Endothelial cell of umbilical vein (primary cell): ENCODE measurements around the gene VPS13A.

Source experiments
- CTCF ChIP-seq, 2 donors: IDR thresholded peaks; 1 replicate in 1 of 2; 2 replicates in 1 of 2; pipeline ENCODE4 v1.5.1; 2011; ENCODE audit warnings: low read length in 2 of 2, mild to moderate bottlenecking in 2 of 2, moderate library complexity in 2 of 2, control low read depth in 1 of 2, inconsistent platforms in 1 of 2, low read depth in 1 of 2; ENCODE audit not compliant: insufficient read depth in 1 of 2; ENCODE audit errors: extremely low read depth in 1 of 2
- EZH2 ChIP-seq: IDR thresholded peaks from 2 replicates; pipeline ENCODE4 v1.6.1; 2012; ENCODE audit warnings: borderline replicate concordance, low read depth, mild to moderate bottlenecking, moderate library complexity, low read length, inconsistent platforms; ENCODE audit not compliant: severe bottlenecking
- FOS ChIP-seq: IDR thresholded peaks from 2 replicates; pipeline ENCODE4 v1.6.1; 2011; ENCODE audit warnings: mild to moderate bottlenecking, low read length, moderate library complexity, borderline replicate concordance; ENCODE audit not compliant: insufficient read depth
- GATA2 ChIP-seq: IDR thresholded peaks from 2 replicates; pipeline ENCODE4 v1.7.0; 2011; ENCODE audit warnings: low read depth, mild to moderate bottlenecking, moderate library complexity, mixed read lengths, low read length; ENCODE audit not compliant: insufficient read length, insufficient read depth
- JUN ChIP-seq: IDR thresholded peaks from 2 replicates; pipeline ENCODE4 v1.6.1; 2011; ENCODE audit warnings: borderline replicate concordance, low read depth; ENCODE audit not compliant: insufficient read length, insufficient read depth
- POLR2A ChIP-seq: IDR thresholded peaks from 2 replicates; pipeline ENCODE4 v1.6.1; 2012; ENCODE audit warnings: low read depth, mild to moderate bottlenecking, control low read depth, low read length
- POLR2AphosphoS5 ChIP-seq: IDR thresholded peaks from 2 replicates; pipeline ENCODE4 v1.6.1; 2012; ENCODE audit warnings: low read depth, mild to moderate bottlenecking, control low read depth, low read length, moderate library complexity; ENCODE audit not compliant: insufficient read depth
- TF ChIP-seq, protein P1 (sequence below): IDR thresholded peaks from 2 replicates; pipeline ENCODE4 v1.6.1; 2011; ENCODE audit not compliant: insufficient read depth, insufficient read length

- TF ChIP-seq CTCF (IDR thresholded peaks at IDR 0.05; ENCODE audit: extremely low read depth in 1 of 2, insufficient read depth in 1 of 2, low read depth in 1 of 2, low read length in 2 of 2) (no peak), GATA2 (no peak), POLR2A (no peak), EZH2 (no peak), JUN (no peak), POLR2AphosphoS5 (no peak), FOS (no peak)
- TF ChIP-seq, protein P1, sequence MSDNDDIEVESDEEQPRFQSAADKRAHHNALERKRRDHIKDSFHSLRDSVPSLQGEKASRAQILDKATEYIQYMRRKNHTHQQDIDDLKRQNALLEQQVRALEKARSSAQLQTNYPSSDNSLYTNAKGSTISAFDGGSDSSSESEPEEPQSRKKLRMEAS = no peak
Measured at GRCh38 chr9:77133011-77133410, 44.3 kb upstream of the VPS13A start.
